Choroid plexus epithelial cell (primary cell): ENCODE measurements around the gene ASTN2.
A peak's percentile ranks its signal among the peaks of the same experiment; 100 is the strongest.

ENCODE experiments used
- DNase-seq: peaks from one replicate; pipeline ENCODE4 v3.0.0-alpha.2; 2010; ENCODE audit warnings: low read depth
- H3K4me3 ChIP-seq: 2 replicates; pipeline ENCODE4 v1.5.1; 2011; ENCODE audit warnings: low read depth, mild to moderate bottlenecking, control low read depth, low read length, moderate library complexity
- CTCF ChIP-seq: conservative IDR thresholded peaks from 2 replicates; pipeline ENCODE4 v1.5.1; 2011; ENCODE audit warnings: low read depth, mild to moderate bottlenecking, control low read depth, inconsistent platforms, low read length, moderate library complexity

Gene ASTN2

GRCh38 chr9:117416856-117417255 lies 2.0 kb upstream of the ASTN2 start:
- no peak for TF ChIP-seq CTCF
- no peak for DNase-seq
- no peak overlapping the region for H3K4me3 ChIP-seq

DNA sequence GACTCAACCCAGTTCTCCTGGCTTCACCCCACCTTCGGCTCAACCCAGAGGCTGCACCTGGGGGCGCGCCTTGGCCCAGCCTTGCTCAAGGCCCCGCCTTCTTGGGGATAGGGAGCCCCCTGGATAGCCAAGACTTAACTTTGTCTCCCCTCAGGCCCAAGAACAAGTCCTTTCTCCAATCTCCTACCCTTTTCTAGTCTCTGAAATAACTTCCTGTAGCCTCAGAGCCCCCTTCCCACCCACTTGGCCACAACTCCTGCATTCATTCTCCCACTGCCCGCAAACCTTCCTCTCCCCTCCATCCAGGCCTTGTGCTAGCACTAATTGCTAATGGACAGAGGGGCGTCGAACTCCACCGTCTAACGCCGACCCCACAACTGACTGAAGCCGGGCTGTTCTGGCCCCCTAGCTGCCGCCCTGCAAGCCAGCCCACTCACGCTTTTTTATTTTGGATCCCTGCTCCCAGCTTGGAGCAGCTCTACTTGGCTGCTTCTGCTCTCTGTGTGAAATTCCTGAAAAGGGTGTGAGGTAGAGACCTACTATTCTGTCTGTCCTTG lies 579 bp upstream of the ASTN2 start:
- H3K4me3 ChIP-seq = no peak overlapping the region
- TF ChIP-seq CTCF = no peak
- DNase-seq = no peak

DNA sequence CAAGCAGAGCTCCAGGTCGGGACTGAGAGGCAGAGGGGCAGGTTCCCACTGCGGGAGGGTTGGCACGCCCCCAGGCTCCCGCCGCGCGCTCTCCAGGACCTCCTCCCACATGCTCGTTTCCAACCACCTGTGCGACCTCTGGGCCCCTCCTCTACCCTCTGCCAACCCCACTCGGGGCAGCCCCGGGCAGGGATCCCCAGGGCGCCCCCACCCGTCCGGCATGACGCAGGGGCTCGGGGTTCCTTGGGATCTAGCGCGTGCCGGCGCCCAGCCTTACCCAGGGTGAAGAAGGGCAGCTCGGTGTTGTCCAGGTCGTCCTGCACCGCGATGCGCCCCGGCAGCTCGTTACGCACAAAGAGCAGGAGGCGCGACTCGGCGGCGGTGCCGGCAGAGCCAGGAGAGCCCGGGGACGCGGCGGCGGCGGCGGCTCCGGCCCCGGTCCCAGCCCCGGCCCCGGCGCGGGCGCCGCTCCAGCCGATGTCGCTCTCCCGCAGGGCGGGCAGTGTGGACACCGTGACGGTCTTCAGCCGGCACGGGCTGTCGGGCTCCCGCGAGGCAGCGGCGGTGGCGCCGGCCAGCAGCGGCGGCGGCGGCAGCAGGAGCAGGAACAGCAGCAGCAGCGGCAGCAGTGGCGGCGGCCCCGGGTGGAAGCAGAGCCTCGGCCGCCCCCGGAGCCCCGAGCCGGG lies 494 bp downstream of the ASTN2 start:
- no peak for TF ChIP-seq CTCF
- H3K4me3 ChIP-seq = peak overlapping the region; percentile 38
- peak; percentile 5 for DNase-seq

- no peak for TF ChIP-seq CTCF
- H3K4me3 ChIP-seq = no peak overlapping the region
- no peak for DNase-seq
These were observed 1.3 kb downstream of the ASTN2 start for GRCh38 chr9:117413346-117414219.

GRCh38 chr9:117412841-117413240 lies 2.0 kb downstream of the ASTN2 start:
- DNase-seq = no peak
- no peak for TF ChIP-seq CTCF
- H3K4me3 ChIP-seq = no peak overlapping the region

GRCh38 chr9:117412006-117412715 lies 2.7 kb downstream of the ASTN2 start:
- no peak for TF ChIP-seq CTCF
- no peak for DNase-seq
- H3K4me3 ChIP-seq = no peak overlapping the region
